Common myeloid progenitor, CD34-positive (primary cell): ENCODE data around the gene NGRN.
"Not testable (repeated sequence)": the region's sequence is repeated elsewhere in the genome, so short reads cannot be mapped to it uniquely, and the experiment has no call there.

Experiments
- CTCF ChIA-PET: fragments of 350-600 bp; sonication (Branson Sonifier 250); formaldehyde crosslinking; loops from one replicate; lab custom pipeline; 2021; ENCODE audit warnings: antibody characterized with exemption; lab: Charles Lee
- POLR2A ChIA-PET: fragments of 350-600 bp; sonication (Branson Sonifier 250); formaldehyde crosslinking; loops from one replicate; lab custom pipeline; 2021; ENCODE audit warnings: antibody characterized with exemption; lab: Charles Lee
- DNase-seq, 3 donors: peaks; one replicate each; pipeline versions ENCODE4 v3.0.0 to v3.0.0-alpha.2; 2013
- H3K27ac ChIP-seq, 2 experiments: 1 replicate in 1 of 2; 2 replicates in 1 of 2; pipeline ENCODE4 v1.7.0; 2013; ENCODE audit warnings: inconsistent platforms in 2 of 2, low read length in 2 of 2, mild to moderate bottlenecking in 2 of 2, low read depth in 1 of 2, moderate library complexity in 1 of 2; ENCODE audit not compliant: severe bottlenecking in 2 of 2, insufficient read depth in 1 of 2, poor library complexity in 1 of 2
- H3K27me3 ChIP-seq, 5 experiments: replicated peaks in 2 of 5; 1 replicate in 3 of 5; 2 replicates in 2 of 5; pipeline versions ENCODE4 v1.6.1 to v1.7.0; 2013; ENCODE audit warnings: low read length in 4 of 5, mild to moderate bottlenecking in 2 of 5, moderate library complexity in 2 of 5, inconsistent platforms in 1 of 5; ENCODE audit not compliant: insufficient read depth in 5 of 5, control insufficient read depth in 4 of 5
- H3K36me3 ChIP-seq, 4 experiments: 1 replicate in 2 of 4; 2 replicates in 2 of 4; pipeline versions ENCODE4 v1.6.1 to v1.7.0; 2013; ENCODE audit warnings: low read length in 3 of 4, control low read depth in 1 of 4, mild to moderate bottlenecking in 1 of 4; ENCODE audit not compliant: control insufficient read depth in 4 of 4, insufficient read depth in 4 of 4
- H3K4me1 ChIP-seq, 4 experiments: 1 replicate in 3 of 4; 2 replicates in 1 of 4; pipeline versions ENCODE4 v1.6.1 to v1.7.1; 2013; ENCODE audit warnings: low read length in 3 of 4, mild to moderate bottlenecking in 3 of 4, control low read depth in 1 of 4, inconsistent platforms in 1 of 4, moderate library complexity in 1 of 4; ENCODE audit not compliant: control insufficient read depth in 4 of 4, insufficient read depth in 4 of 4; ENCODE audit errors: control extremely low read depth in 1 of 4
- H3K4me3 ChIP-seq, 7 experiments: 1 replicate in 4 of 7; 2 replicates in 3 of 7; pipeline versions ENCODE4 v1.5.1 to v1.7.0; 2013; ENCODE audit warnings: mild to moderate bottlenecking in 7 of 7, low read length in 6 of 7, moderate library complexity in 6 of 7, inconsistent platforms in 2 of 7, low read depth in 2 of 7, control low read depth in 1 of 7; ENCODE audit not compliant: insufficient read depth in 4 of 7, control insufficient read depth in 1 of 7; ENCODE audit errors: extremely low read depth in 1 of 7
- H3K9me3 ChIP-seq, 5 experiments: 1 replicate in 4 of 5; 2 replicates in 1 of 5; pipeline versions ENCODE4 v1.6.1 to v1.7.1; 2013; ENCODE audit warnings: low read length in 4 of 5, mild to moderate bottlenecking in 2 of 5, inconsistent platforms in 1 of 5, low read depth in 1 of 5, moderate library complexity in 1 of 5; ENCODE audit not compliant: control insufficient read depth in 4 of 5, insufficient read depth in 2 of 5; ENCODE audit errors: control extremely low read depth in 1 of 5
- WGBS: methylation state at CpG from one replicate; pipeline ENCODE4 v1.1.5; 2013; ENCODE audit not compliant: insufficient coverage; 5-methylcytosine and 5-hydroxymethylcytosine counted together

The NGRN gene

GRCh38 chr15:90300541-90300940 lies 35.1 kb downstream of the NGRN start:
- ChIA-PET CTCF (interaction anchor here (0.6 to 2.1 kb wide), 10 partner anchors 9 to 181 kb away, joined by 3 to 12 read pairs (median 4); no protein-coding TSS in a partner anchor), POLR2A (no interaction called here)
- WGBS: 94% methylated on average over 7 of the region's 9 CpGs

GRCh38 chr15:90300988-90301706 lies 35.7 kb downstream of the NGRN start:
- Histone ChIP-seq H3K4me3 (peak overlapping the region in 1 of 7 experiments; percentile 26), H3K27ac (no peak overlapping the region), H3K27me3 (no peaks in the 10 kb centered on the region), H3K36me3 (no peaks in the 10 kb centered on the region), H3K9me3 (no peaks in the 10 kb centered on the region), H3K4me1 (peaks cover 0 to 4% (median under 1%) of the 10 kb centered on the region in 4 experiments)
- ChIA-PET CTCF (interaction anchor here (0.6 to 2.1 kb wide), 13 partner anchors 9 to 181 kb away, joined by 3 to 12 read pairs (median 3); no protein-coding TSS in a partner anchor), POLR2A (no interaction called here)
- 77% methylated on average over 20 of the region's 21 CpGs for WGBS
- DNase-seq: peak; percentile 48 to 58 (median 55)

More at GRCh38 chr15:90300541-90300940, 35.1 kb downstream of the NGRN start:
- Histone ChIP-seq H3K27ac (no peak overlapping the region), H3K4me1 (no peaks in the 10 kb centered on the region), H3K27me3 (no peaks in the 10 kb centered on the region), H3K9me3 (no peaks in the 10 kb centered on the region), H3K36me3 (no peaks in the 10 kb centered on the region), H3K4me3 (no peak overlapping the region)
- DNase-seq: no peak

- ChIA-PET CTCF (interaction anchor here (0.6 to 2.1 kb wide), 8 partner anchors 8 to 169 kb away, joined by 3 to 12 read pairs (median 6); no protein-coding TSS in a partner anchor), POLR2A (no interaction called here)
- H3K36me3 ChIP-seq: no peaks in the 10 kb centered on the region
- DNase-seq: no peak
- H3K27me3 ChIP-seq: no peaks in the 10 kb centered on the region
- no peak overlapping the region for H3K4me3 ChIP-seq
- peaks cover 0 to 11% (median 4%) of the 10 kb centered on the region in 4 experiments for H3K4me1 ChIP-seq
- 96% methylated on average over 7 of the region's 8 CpGs for WGBS
- no peaks in the 10 kb centered on the region for H3K9me3 ChIP-seq
- no peak overlapping the region for H3K27ac ChIP-seq
Measured at GRCh38 chr15:90301707-90302300, 36.3 kb downstream of the NGRN start.

- CTCF ChIA-PET: interaction anchor here (0.9 to 5.4 kb wide), 5 partner anchors 13 to 177 kb away, joined by 3 to 29 read pairs (median 10); no protein-coding TSS in a partner anchor
Measured at GRCh38 chr15:90305355-90305754, 39.9 kb downstream of the NGRN start.

GRCh38 chr15:90305932-90306331 lies 40.5 kb downstream of the NGRN start:
- WGBS: 100% methylated on average over 1 of the region's 3 CpGs
- no peaks in the 10 kb centered on the region for H3K36me3 ChIP-seq
- no peak overlapping the region for H3K4me3 ChIP-seq
- H3K9me3 ChIP-seq: no peaks in the 10 kb centered on the region
- DNase-seq: no peak
- no peaks in the 10 kb centered on the region for H3K27me3 ChIP-seq
- no peak overlapping the region for H3K27ac ChIP-seq
- POLR2A ChIA-PET: no interaction called here
- peaks cover 0 to 17% (median 4%) of the 10 kb centered on the region in 4 experiments for H3K4me1 ChIP-seq
- CTCF ChIA-PET: interaction anchor here (0.9 to 5.4 kb wide), 5 partner anchors 13 to 176 kb away, joined by 3 to 29 read pairs (median 10); no protein-coding TSS in a partner anchor

More at GRCh38 chr15:90305355-90305754, 39.9 kb downstream of the NGRN start:
- H3K27me3 ChIP-seq, H3K9me3 ChIP-seq, H3K27ac ChIP-seq, DNase-seq, H3K36me3 ChIP-seq, POLR2A ChIA-PET, H3K4me3 ChIP-seq: not testable (repeated sequence)
- WGBS: 96% methylated on average over 12 of the region's 14 CpGs
- H3K4me1 ChIP-seq: peaks cover 0 to 17% (median 4%) of the 10 kb centered on the region in 4 experiments

- no peaks in the 10 kb centered on the region for H3K27me3 ChIP-seq
- ChIA-PET POLR2A (no interaction called here), CTCF (interaction anchor here (1.1 to 5.4 kb wide), 5 partner anchors 8 to 176 kb away, joined by 3 to 29 read pairs (median 10); no protein-coding TSS in a partner anchor)
- peak in 2 of 3 donors; percentile 30 to 44 for DNase-seq
- H3K9me3 ChIP-seq: no peaks in the 10 kb centered on the region
- H3K4me3 ChIP-seq: no peak overlapping the region
- 100% methylated on average over 1 of the region's 6 CpGs for WGBS
- H3K4me1 ChIP-seq: peaks cover 0 to 17% (median 4%) of the 10 kb centered on the region in 4 experiments
- H3K36me3 ChIP-seq: no peaks in the 10 kb centered on the region
- H3K27ac ChIP-seq: no peak overlapping the region
Measured at GRCh38 chr15:90306560-90306959, 41.1 kb downstream of the NGRN start.
